ENCODE measurements around the gene ASPSCR1. TPM values are rescaled to one million over a fixed set of nuclear protein-coding genes. Genes with fewer than 3 reads are reported as not detected.

ASPSCR1 gene
- total and polyA plus RNA-seq, 9 of the 15 experiments (the other 6 are each of a cell fraction or from before 2014, with no cell fraction given), result 0.90 to 36.9 (median 11.6) TPM

DNA sequence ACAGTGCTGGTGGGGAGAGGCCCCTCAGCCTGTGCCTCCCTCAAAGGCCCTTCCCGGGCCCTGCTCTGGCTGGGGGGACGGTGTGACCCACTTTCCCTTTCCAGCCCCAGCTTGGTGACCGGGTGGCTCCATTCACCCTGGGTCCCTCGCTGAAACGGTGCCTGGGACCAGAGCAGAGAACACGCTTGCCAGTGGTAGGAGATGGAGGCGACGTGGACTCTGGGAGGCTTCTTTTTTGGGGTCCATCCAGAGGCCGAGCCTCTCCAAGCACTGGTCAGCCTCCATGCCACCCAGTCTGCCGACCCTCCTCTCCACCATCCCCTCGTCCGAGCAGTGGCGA is 37.5 kb downstream of the ASPSCR1 start:
- POLR2A ChIA-PET, result interaction anchor here (0.6 kb wide), 1 partner anchor 115 kb away, joined by 3 read pairs; no protein-coding TSS in a partner anchor
- no peaks in the 10 kb centered on the region for H3K9me1 ChIP-seq (ENCODE audit: control insufficient read depth, insufficient read depth, low read length)
- CTCF ChIA-PET (ENCODE audit: low intra/inter-chr PET ratio), result no interaction called here
- no peak overlapping the region for H3K4me2 ChIP-seq (ENCODE audit: insufficient read depth, low read length)
- BruUV-seq (replicated peaks), result no TSS peak
- FAIRE-seq, result no peak
- intact Hi-C loops (cut with micrococcal nuclease), result no loop called here
- no peaks in the 10 kb centered on the region for H3K9me3 ChIP-seq (replicated peaks; ENCODE audit: control insufficient read depth, insufficient read depth, low read depth, low read length)
- DNase-seq (ENCODE audit: extremely low read depth in 1 of 4, low spot score in 3 of 4), result no peak
- 0 out of 2 replicates have a peak, but pooled peaks cover under 1% of the 10 kb centered on the region for H4K20me1 ChIP-seq (replicated peaks; ENCODE audit: control insufficient read depth, insufficient read depth, low read length)
- in situ Hi-C loops (cut with MboI), result no loop called here
- no peaks in the 10 kb centered on the region for H3K27me3 ChIP-seq (ENCODE audit: control insufficient read depth in 2 of 2, insufficient read depth in 2 of 2, low read length in 2 of 2)
- H3K4me3 ChIP-seq, result no peak overlapping the region
- 66% methylated on average over 13 of the region's 13 CpGs for WGBS (ENCODE audit: insufficient coverage, low coverage, missing lambda C conversion rate)
- peak overlapping the region in 1 of 2 experiments; percentile 48; a peak in 1 of 4 replicates for H3K9ac ChIP-seq (ENCODE audit: insufficient read depth in 1 of 2, low read depth in 2 of 2, low read length in 2 of 2)
- H3K4me1 ChIP-seq (replicated peaks in 1 of 2; ENCODE audit: control insufficient read depth in 2 of 2, insufficient read depth in 2 of 2, low read length in 2 of 2), result peaks cover under 1 to 90% of the 10 kb centered on the region in 2 experiments; a peak in 3 of 5 replicates
- ATAC-seq, result no peak
- H3K36me3 ChIP-seq (ENCODE audit: control insufficient read depth, insufficient read depth, low read length), result peaks cover 18% of the 10 kb centered on the region; the same call in 1 of the 3 replicates
- H3K27ac ChIP-seq (ENCODE audit: extremely low read depth, low read depth, low read length), result no peak overlapping the region
- no peaks in the 10 kb centered on the region for H3K79me2 ChIP-seq (ENCODE audit: control insufficient read depth, insufficient read depth, low read length)
- H2AFZ ChIP-seq (ENCODE audit: low read depth, low read length), result no peak overlapping the region
- no peak for TF ChIP-seq CBX2 (IDR thresholded peaks at IDR 0.05; ENCODE audit: insufficient read depth, low read length, poor library complexity, severe bottlenecking)
- no peak for TF ChIP-seq BRCA1 (IDR thresholded peaks at IDR 0.05)
- no peak for TF ChIP-seq BRCA1 (CRISPR knock-in tag; IDR thresholded peaks at IDR 0.05)
- TF ChIP-seq GABPA (tag; conservative IDR thresholded peaks at IDR 0.05; ENCODE audit: low read depth), result no peak
- TF ChIP-seq, protein P1, sequence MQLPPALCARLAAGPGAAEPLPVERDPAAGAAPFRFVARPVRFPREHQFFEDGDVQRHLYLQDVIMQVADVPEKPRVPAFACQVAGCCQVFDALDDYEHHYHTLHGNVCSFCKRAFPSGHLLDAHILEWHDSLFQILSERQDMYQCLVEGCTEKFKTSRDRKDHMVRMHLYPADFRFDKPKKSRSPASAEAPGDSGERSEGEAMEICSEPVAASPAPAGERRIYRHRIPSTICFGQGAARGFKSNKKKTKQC (CRISPR knock-in tag; IDR thresholded peaks at IDR 0.05), result no peak
- no peak for TF ChIP-seq ZNF146 (CRISPR knock-in tag; IDR thresholded peaks at IDR 0.05; ENCODE audit: unreplicated experiment)
- TF ChIP-seq RBM25 (IDR thresholded peaks at IDR 0.05; ENCODE audit: low read depth, low read length, severe bottlenecking), result no peak
- no peak for TF ChIP-seq ZBTB1 (CRISPR knock-in tag; IDR thresholded peaks at IDR 0.05; ENCODE audit: borderline replicate concordance, low read depth)
- no peak for TF ChIP-seq WHSC1 (IDR thresholded peaks at IDR 0.05; ENCODE audit: low read length)
- TF ChIP-seq, protein P2, sequence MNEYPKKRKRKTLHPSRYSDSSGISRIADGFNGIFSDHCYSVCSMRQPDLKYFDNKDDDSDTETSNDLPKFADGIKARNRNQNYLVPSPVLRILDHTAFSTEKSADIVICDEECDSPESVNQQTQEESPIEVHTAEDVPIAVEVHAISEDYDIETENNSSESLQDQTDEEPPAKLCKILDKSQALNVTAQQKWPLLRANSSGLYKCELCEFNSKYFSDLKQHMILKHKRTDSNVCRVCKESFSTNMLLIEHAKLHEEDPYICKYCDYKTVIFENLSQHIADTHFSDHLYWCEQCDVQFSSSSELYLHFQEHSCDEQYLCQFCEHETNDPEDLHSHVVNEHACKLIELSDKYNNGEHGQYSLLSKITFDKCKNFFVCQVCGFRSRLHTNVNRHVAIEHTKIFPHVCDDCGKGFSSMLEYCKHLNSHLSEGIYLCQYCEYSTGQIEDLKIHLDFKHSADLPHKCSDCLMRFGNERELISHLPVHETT (CRISPR knock-in tag; conservative IDR thresholded peaks at IDR 0.05 in 1 of 2, IDR thresholded peaks at IDR 0.05 in 1 of 2), result no peak
- no peak for TF ChIP-seq HMG20B (CRISPR knock-in tag; IDR thresholded peaks at IDR 0.05)
- TF ChIP-seq, protein P3, sequence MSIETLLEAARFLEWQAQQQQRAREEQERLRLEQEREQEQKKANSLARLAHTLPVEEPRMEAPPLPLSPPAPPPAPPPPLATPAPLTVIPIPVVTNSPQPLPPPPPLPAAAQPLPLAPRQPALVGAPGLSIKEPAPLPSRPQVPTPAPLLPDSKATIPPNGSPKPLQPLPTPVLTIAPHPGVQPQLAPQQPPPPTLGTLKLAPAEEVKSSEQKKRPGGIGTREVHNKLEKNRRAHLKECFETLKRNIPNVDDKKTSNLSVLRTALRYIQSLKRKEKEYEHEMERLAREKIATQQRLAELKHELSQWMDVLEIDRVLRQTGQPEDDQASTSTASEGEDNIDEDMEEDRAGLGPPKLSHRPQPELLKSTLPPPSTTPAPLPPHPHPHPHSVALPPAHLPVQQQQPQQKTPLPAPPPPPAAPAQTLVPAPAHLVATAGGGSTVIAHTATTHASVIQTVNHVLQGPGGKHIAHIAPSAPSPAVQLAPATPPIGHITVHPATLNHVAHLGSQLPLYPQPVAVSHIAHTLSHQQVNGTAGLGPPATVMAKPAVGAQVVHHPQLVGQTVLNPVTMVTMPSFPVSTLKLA (conservative IDR thresholded peaks at IDR 0.05), result no peak
- TF ChIP-seq SIX5 (IDR thresholded peaks at IDR 0.05; ENCODE audit: borderline replicate concordance in 1 of 2, insufficient read depth in 1 of 2, low read depth in 1 of 2, low read length in 2 of 2), result no peak
- TF ChIP-seq NR1H2 (CRISPR knock-in tag; IDR thresholded peaks at IDR 0.05), result no peak
- no peak for TF ChIP-seq TCF7 (IDR thresholded peaks at IDR 0.05; ENCODE audit: borderline replicate concordance)
- TF ChIP-seq HDAC3 (IDR thresholded peaks at IDR 0.05; ENCODE audit: borderline replicate concordance, partially characterized antibody), result no peak
- TF ChIP-seq, protein P4, sequence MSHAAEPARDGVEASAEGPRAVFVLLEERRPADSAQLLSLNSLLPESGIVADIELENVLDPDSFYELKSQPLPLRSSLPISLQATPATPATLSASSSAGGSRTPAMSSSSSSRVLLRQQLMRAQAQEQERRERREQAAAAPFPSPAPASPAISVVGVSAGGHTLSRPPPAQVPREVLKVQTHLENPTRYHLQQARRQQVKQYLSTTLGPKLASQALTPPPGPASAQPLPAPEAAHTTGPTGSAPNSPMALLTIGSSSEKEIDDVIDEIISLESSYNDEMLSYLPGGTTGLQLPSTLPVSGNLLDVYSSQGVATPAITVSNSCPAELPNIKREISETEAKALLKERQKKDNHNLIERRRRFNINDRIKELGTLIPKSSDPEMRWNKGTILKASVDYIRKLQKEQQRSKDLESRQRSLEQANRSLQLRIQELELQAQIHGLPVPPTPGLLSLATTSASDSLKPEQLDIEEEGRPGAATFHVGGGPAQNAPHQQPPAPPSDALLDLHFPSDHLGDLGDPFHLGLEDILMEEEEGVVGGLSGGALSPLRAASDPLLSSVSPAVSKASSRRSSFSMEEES (CRISPR knock-in tag; IDR thresholded peaks at IDR 0.05), result no peak

Measured in K562 (cell line).